Measurements from ENCODE around the gene HPN. TPM values are rescaled to one million over a fixed set of nuclear protein-coding genes. Genes with fewer than 3 reads are reported as not detected.

HPN gene
- total RNA-seq, 1 donor from 2014 or later, result 28.1 TPM

- no peak for DNase-seq
- no peaks in the 10 kb centered on the region for H3K4me1 ChIP-seq
- H3K9me3 ChIP-seq, result no peaks in the 10 kb centered on the region
- TF ChIP-seq CTCF (IDR thresholded peaks at IDR 0.05), result no peak
- intact Hi-C loops (cut with DNase I), result no loop called here
- H3K4me3 ChIP-seq, result no peak overlapping the region
- ATAC-seq, result no peak
- H3K27ac ChIP-seq, result no peak overlapping the region
- no peaks in the 10 kb centered on the region for H3K27me3 ChIP-seq (ENCODE audit: low read depth)
- H3K36me3 ChIP-seq, result no peaks in the 10 kb centered on the region
Measured at GRCh38 chr19:35084509-35084762, 42.9 kb downstream of the HPN start.

- intact Hi-C loops (cut with DNase I), result no loop called here
- ATAC-seq (no peak), DNase-seq (no peak)
- Histone ChIP-seq H3K9me3 (no peaks in the 10 kb centered on the region), H3K4me1 (peaks cover 9% of the 10 kb centered on the region), H3K4me3 (no peak overlapping the region), H3K27ac (no peak overlapping the region), H3K36me3 (no peaks in the 10 kb centered on the region), H3K27me3 (ENCODE audit: low read depth) (peaks cover 13% of the 10 kb centered on the region)
- no peak for TF ChIP-seq CTCF (IDR thresholded peaks at IDR 0.05)
Measured at GRCh38 chr19:35085947-35086346, 44.4 kb downstream of the HPN start.

- no peak for TF ChIP-seq CTCF (IDR thresholded peaks at IDR 0.05)
- Histone ChIP-seq H3K4me1 (peaks cover 10% of the 10 kb centered on the region), H3K9me3 (no peaks in the 10 kb centered on the region), H3K27ac (no peak overlapping the region), H3K27me3 (ENCODE audit: low read depth) (peaks cover 17% of the 10 kb centered on the region), H3K36me3 (no peaks in the 10 kb centered on the region), H3K4me3 (no peak overlapping the region)
- intact Hi-C loops (cut with DNase I), result no loop called here
- DNase-seq (no peak), ATAC-seq (no peak)
Measured at GRCh38 chr19:35086455-35086854, 44.9 kb downstream of the HPN start.

- no peak for TF ChIP-seq CTCF (IDR thresholded peaks at IDR 0.05)
- no peak overlapping the region for H3K27ac ChIP-seq
- peaks cover 10% of the 10 kb centered on the region for H3K4me1 ChIP-seq
- no peak overlapping the region for H3K4me3 ChIP-seq
- no peak for ATAC-seq
- intact Hi-C loops (cut with DNase I), result no loop called here
- H3K36me3 ChIP-seq, result no peaks in the 10 kb centered on the region
- no peak for DNase-seq
- no peaks in the 10 kb centered on the region for H3K9me3 ChIP-seq
- peaks cover 17% of the 10 kb centered on the region for H3K27me3 ChIP-seq (ENCODE audit: low read depth)
Measured at GRCh38 chr19:35087393-35087792, 45.9 kb downstream of the HPN start.

GRCh38 chr19:35088131-35088913 is 46.8 kb downstream of the HPN start:
- Histone ChIP-seq H3K27me3 (ENCODE audit: low read depth) (peaks cover 17% of the 10 kb centered on the region), H3K27ac (no peak overlapping the region), H3K4me3 (no peak overlapping the region), H3K9me3 (no peaks in the 10 kb centered on the region), H3K36me3 (no peaks in the 10 kb centered on the region), H3K4me1 (peaks cover 10% of the 10 kb centered on the region)
- ATAC-seq, result no peak
- TF ChIP-seq CTCF (IDR thresholded peaks at IDR 0.05), result no peak
- DNase-seq, result no peak
- intact Hi-C loops (cut with DNase I), result no loop called here
